Neural cell (in vitro differentiated cells): Measurements from ENCODE around the gene CDK9. TPM values are rescaled to one million over a fixed set of nuclear protein-coding genes. Genes with fewer than 3 reads are reported as not detected.

Experiments
- H2AFZ ChIP-seq: fragments of 200-600, 300-800 bp; sonication (generic), shearing (Covaris generic); 2 replicates; pipeline ENCODE4 v1.6.0; 2014; ENCODE audit warnings: low read depth, mild to moderate bottlenecking, antibody characterized with exemption, low read length, moderate library complexity
- H3F3A ChIP-seq: fragments of 200-600 bp; shearing (Covaris generic); 2 replicates; pipeline ENCODE4 v1.6.1; 2016; ENCODE audit warnings: mild to moderate bottlenecking, moderate library complexity, mixed read lengths, antibody characterized with exemption, low read length; ENCODE audit not compliant: insufficient read depth, poor library complexity, severe bottlenecking
- H3K27ac ChIP-seq: fragments of 200-600, 300-800 bp; sonication (generic), shearing (Covaris generic); 2 replicates; pipeline ENCODE4 v1.5.1; 2014; ENCODE audit warnings: mild to moderate bottlenecking, low read length, moderate library complexity
- H3K27me3 ChIP-seq: fragments of 300-800, 200-600 bp; sonication (generic), shearing (Covaris generic); 2 replicates; pipeline ENCODE4 v1.6.0; 2014; ENCODE audit warnings: mild to moderate bottlenecking, low read depth, low read length, moderate library complexity; ENCODE audit not compliant: insufficient read depth
- H3K36me3 ChIP-seq: fragments of 300-800, 200-600 bp; sonication (generic), shearing (Covaris generic); 2 replicates; pipeline ENCODE4 v1.5.1; 2014; ENCODE audit warnings: mild to moderate bottlenecking, antibody characterized with exemption, low read length, moderate library complexity; ENCODE audit not compliant: insufficient read depth
- H3K4me2 ChIP-seq: fragments of 300-800, 200-600 bp; sonication (generic), shearing (Covaris generic); 2 replicates; pipeline ENCODE4 v1.6.0; 2014; ENCODE audit warnings: mild to moderate bottlenecking, low read length
- H3K4me3 ChIP-seq: fragments of 300-800, 200-600 bp; sonication (generic), shearing (Covaris generic); 2 replicates; pipeline ENCODE4 v1.5.1; 2014; ENCODE audit warnings: mild to moderate bottlenecking, low read length, moderate library complexity
- H3K79me2 ChIP-seq: fragments of 200-600 bp; shearing (Covaris generic); replicated peaks from 2 replicates; pipeline ENCODE4 v1.6.0; 2014; ENCODE audit warnings: mild to moderate bottlenecking, low read length, moderate library complexity; ENCODE audit not compliant: insufficient read depth
- H3K9ac ChIP-seq: fragments of 300-800, 200-600 bp; sonication (generic), shearing (Covaris generic); 2 replicates; pipeline ENCODE4 v1.6.1; 2016; ENCODE audit warnings: mild to moderate bottlenecking, low read length, mixed read lengths
- H3K9me2 ChIP-seq: fragments of 200-600 bp; shearing (Covaris generic); 2 replicates; pipeline ENCODE4 v1.6.1; 2016; ENCODE audit warnings: mild to moderate bottlenecking, low read length, mixed read lengths; ENCODE audit not compliant: insufficient read depth
- H3K9me3 ChIP-seq: fragments of 200-600, 300-800 bp; sonication (generic), shearing (Covaris generic); 2 replicates; pipeline ENCODE4 v1.6.1; 2016; ENCODE audit warnings: mild to moderate bottlenecking, mixed run types, low read length, moderate library complexity, mixed read lengths
- H4K20me1 ChIP-seq: fragments of 200-600 bp; shearing (Covaris generic); 2 replicates; pipeline ENCODE4 v1.6.1; 2016; ENCODE audit warnings: mild to moderate bottlenecking, mixed run types; ENCODE audit not compliant: insufficient read depth
- CTCF ChIP-seq: fragments of 450-650 bp; IDR thresholded peaks from 2 replicates; pipeline ENCODE4 v1.5.1; 2014; ENCODE audit warnings: antibody characterized with exemption, mild to moderate bottlenecking, moderate library complexity; ENCODE audit not compliant: poor library complexity, severe bottlenecking
- EP300 ChIP-seq: fragments of 450-650 bp; conservative IDR thresholded peaks from 2 replicates; pipeline ENCODE4 v1.6.1; 2014; ENCODE audit warnings: antibody characterized with exemption, mild to moderate bottlenecking, moderate library complexity; ENCODE audit not compliant: poor library complexity, severe bottlenecking
- EZH2 ChIP-seq: fragments of 200-600, 300-800 bp; shearing (Covaris generic), sonication (generic); IDR thresholded peaks from 2 replicates; pipeline ENCODE4 v1.6.1; 2014; ENCODE audit warnings: antibody characterized with exemption, low read length, borderline replicate concordance, mild to moderate bottlenecking; ENCODE audit not compliant: insufficient read depth, poor library complexity, severe bottlenecking
- MXI1 ChIP-seq: fragments of 450-650 bp; conservative IDR thresholded peaks from 2 replicates; pipeline ENCODE4 v1.6.1; 2014; ENCODE audit warnings: antibody characterized with exemption, mild to moderate bottlenecking; ENCODE audit not compliant: poor library complexity, severe bottlenecking
- POLR2AphosphoS5 ChIP-seq: IDR thresholded peaks from 2 replicates; pipeline ENCODE4 v1.6.1; 2012
- RAD21 ChIP-seq: fragments of 450-650 bp; conservative IDR thresholded peaks from 2 replicates; pipeline ENCODE4 v1.6.1; 2014; ENCODE audit warnings: antibody characterized with exemption, mild to moderate bottlenecking, moderate library complexity
- REST ChIP-seq: IDR thresholded peaks from 2 replicates; pipeline ENCODE4 v1.6.1; 2012; ENCODE audit warnings: borderline replicate concordance
- SMC3 ChIP-seq: fragments of 450-650 bp; conservative IDR thresholded peaks from 2 replicates; pipeline ENCODE4 v1.6.1; 2014; ENCODE audit warnings: antibody characterized with exemption, mild to moderate bottlenecking, moderate library complexity; ENCODE audit not compliant: poor library complexity
- TAF1 ChIP-seq: IDR thresholded peaks from 2 replicates; pipeline ENCODE4 v1.6.1; 2012; ENCODE audit warnings: low read depth
- polyA plus RNA-seq: library from polyadenylated mRNA; depleted of rRNA; stranded (reverse); fragments of >200 nt; gene quantifications from 2 replicates; pipeline ENCODE4 v1.2.3, GENCODE V29; 2014

CDK9 gene
- polyA plus RNA-seq, 1 donor from 2014 or later, result 195 TPM

DNA sequence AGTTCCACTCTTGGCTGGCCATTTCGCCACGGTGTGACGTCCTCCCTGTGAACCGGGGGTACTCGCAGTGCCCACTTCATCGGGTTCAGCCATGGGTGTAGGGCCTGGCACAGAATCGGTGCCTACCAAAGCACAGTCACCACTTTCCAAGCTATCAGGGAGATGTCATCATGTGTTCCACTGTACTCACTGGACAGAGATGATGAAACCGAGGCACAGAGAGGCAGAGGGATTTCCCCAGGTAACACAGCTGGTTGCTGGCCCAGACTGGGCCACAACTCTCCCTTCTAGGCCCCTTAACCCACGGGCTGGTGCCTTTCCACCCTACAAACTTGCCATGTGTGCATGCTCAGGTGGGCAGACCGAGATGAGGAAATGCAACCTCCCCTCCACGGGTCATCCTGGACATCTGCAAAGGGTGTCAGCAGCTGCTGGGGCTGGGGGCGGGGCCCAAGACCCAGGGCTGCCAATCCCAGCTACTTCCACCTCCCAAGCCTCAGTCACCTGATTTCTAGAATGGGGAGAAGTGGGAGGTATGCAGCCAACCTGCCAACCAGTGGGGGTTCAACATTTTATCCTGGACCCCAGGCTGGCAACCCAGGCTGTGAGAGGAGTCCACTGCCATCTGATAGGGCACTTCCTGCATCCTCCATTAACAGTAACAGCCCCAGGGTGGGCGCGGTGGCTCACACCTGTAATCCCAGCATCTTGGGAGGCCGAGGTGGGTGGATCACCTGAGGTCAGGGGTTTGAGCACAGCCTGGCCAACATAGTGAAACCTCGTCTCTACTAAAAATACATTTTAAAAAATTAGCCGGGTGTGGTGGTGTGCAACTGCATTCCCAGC, 6.5 kb upstream of the CDK9 start:
- no peak overlapping the region for H3K27ac ChIP-seq

More for the DNA sequence above, 6.5 kb upstream of the CDK9 start:
- no peak overlapping the region for H3K4me3 ChIP-seq
- H3F3A ChIP-seq, result no peaks in the 10 kb centered on the region
- no peaks in the 10 kb centered on the region for H3K9me3 ChIP-seq
- H3K9me2 ChIP-seq, result no peaks in the 10 kb centered on the region
- H3K4me2 ChIP-seq, result no peak overlapping the region
- H4K20me1 ChIP-seq, result no peaks in the 10 kb centered on the region
- H3K36me3 ChIP-seq, result no peaks in the 10 kb centered on the region
- no peak overlapping the region for H2AFZ ChIP-seq
- TF ChIP-seq REST, result no peak
- no peak for TF ChIP-seq MXI1
- TF ChIP-seq EZH2, result no peak
- TF ChIP-seq EP300, result no peak
- no peak for TF ChIP-seq POLR2AphosphoS5
- TF ChIP-seq TAF1, result no peak
- TF ChIP-seq RAD21, result no peak
- TF ChIP-seq CTCF, result no peak
- no peak for TF ChIP-seq SMC3
- H3K27me3 ChIP-seq, result no peaks in the 10 kb centered on the region
- no peak overlapping the region for H3K9ac ChIP-seq
- no peaks in the 10 kb centered on the region for H3K79me2 ChIP-seq
